HS-5 (cell line): ENCODE data around the gene CTCF.

Experiments used
- DNase-seq: peaks from one replicate; pipeline ENCODE4 v3.0.0-alpha.2; 2012; ENCODE audit warnings: low read depth

CTCF gene

DNA sequence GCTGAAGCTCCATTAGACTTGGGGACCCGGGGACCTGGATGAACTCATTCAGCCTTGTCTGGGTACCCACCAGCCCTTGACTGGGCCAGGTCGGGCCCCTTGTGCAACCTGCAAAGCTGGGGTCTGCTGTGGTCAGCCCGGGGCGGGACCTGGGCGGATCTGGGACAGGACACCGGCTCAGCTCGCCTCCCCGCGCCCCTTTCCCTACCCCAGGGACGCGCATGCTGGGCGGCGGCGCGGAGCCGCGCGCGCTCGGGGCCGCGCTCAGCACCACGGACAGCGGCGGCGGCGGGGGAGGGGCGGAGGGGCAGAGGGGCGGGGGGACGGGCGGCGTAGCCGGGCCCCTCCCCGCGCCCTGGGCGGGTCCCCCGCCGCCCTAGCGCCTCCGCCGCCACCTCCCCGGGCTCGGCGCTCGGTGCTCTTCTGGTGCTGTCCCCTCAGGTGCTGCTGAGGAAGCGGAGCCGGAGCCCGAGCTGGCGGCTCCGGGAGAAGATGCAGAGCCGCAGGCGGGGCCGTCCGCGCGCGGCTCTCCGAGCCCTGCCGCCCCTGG, 90.3 kb downstream of the CTCF start:
- no peak for DNase-seq

DNA sequence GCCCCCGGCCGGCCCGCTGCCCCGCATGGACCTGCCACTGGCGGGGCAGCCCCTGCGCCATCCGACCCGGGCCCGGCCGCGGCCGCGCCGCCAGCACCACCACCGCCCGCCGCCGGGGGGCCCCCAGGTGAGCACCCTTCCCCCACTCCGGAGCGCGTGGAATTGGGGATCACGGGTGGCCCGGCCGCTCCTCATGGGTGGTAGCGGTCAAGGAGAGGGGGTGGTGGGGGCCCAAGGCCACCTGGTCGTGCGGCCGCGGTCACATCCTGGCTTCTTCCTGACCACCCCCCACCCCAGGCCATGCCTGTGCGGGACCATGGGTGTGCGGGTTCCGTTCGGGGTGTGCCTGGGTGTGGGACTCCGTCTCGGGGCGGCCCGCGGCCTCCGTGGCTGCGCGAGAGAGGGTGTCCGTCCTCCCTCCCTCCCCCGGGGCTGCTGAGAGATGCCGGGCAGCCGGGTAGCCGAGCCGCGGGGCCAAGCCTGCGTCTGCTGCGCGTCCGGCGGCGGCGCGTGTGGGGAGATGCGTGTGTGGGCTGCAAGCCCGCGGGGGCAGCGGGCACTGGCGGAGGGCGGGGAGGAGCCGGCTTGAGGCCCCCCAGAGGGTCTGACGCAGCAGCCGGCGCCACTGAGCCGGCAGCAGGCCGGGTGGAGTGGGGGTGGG, 90.9 kb downstream of the CTCF start:
- DNase-seq: no peak

DNA sequence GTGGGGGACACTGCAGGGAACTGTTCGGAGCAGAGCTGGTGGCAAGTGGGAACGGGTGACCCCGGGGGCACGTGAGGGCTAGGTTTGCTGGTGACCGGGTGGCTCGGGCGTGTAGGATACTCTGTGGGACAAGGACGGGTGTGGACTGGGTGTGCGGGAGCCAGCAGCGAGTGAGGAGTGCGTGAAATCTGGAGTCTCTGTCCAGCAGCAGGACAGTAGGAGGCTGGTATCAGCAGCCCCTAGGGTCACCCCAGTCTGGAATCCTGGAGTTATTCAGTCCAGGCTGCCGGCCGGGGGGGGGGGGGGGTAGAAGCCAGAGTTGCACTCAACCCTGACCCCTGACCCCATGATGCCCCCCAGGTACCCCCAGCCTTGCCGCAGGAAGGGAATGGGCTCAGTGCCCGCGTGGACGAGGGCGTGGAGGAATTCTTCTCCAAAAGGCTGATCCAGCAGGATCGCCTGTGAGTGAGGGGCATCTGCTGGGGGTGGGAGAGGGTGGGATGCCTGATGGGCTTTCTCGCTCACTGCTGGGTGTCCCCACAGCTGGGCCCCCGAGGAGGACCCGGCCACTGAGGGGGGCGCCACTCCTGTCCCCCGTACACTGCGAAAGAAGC, 91.6 kb downstream of the CTCF start:
- no peak for DNase-seq

DNA sequence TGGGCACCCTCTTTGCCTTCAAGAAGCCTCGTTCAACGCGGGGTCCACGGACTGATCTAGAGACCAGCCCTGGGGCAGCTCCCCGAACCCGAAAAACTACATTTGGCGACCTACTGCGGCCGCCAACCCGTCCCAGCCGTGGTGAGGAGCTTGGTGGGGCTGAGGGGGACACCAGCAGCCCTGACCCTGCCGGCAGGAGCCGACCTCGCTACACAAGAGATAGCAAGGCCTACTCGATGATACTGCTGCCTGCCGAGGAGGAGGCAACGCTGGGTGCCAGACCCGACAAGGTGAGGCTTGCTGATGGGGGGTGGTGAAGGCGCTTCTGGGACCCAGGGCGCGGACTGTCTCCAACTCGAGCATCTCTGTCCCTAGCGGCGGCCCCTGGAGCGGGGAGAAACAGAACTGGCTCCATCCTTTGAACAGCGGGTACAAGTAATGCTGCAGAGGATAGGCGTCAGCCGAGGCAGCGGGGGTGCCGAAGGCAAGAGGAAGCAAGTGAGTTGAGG, 92.1 kb downstream of the CTCF start:
- DNase-seq: no peak

DNA sequence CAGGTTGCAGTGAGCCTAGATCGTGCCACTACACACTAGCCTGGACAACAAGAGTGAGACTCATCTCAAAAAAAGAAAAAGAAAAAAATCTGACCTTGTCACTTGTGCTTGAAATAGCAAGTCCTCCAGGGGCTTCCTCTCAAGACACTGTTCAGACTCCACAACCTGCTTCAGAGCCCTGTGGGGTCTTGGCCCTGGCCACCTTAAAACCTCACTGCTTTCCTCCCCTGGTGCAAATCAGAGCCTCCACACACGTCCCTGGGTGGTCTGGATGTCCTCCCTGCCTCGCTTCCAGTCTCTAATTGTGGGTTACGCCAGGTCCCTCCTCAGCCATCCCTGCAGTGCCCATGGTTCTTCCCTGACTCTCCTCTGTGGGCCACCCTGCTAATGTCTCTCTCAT, 93.0 kb downstream of the CTCF start:
- no peak for DNase-seq

DNA sequence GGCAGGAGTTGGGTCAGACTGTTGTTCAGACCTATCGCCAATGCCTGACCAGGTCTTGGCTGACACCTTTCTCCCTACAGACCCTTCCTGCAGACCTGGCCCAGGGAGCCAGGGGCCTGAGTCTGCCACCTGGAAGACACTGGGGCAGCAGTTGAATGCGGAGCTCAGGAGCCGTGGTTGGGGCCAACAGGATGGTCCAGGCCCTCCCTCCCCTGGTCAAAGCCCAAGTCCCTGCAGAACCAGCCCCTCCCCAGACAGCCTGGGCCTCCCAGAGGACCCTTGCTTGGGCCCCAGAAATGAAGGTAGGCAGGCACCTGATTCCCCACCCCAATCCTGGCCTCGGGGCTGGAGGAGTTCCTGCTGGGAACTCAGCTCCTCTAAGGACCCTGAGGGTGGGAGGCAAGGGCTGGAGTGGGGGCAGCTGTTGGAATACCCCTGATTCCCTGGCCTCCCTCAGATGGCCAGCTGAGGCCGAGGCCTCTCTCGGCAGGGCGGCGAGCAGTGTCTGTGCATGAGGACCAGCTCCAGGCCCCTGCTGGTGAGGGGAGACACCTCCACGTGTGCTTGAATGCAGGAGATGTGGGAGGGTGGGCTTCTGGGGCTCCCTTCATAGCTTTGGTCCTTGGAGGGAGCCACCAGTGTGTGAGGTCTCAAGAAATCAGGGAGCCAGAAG, 94.2 kb downstream of the CTCF start:
- no peak for DNase-seq

DNA sequence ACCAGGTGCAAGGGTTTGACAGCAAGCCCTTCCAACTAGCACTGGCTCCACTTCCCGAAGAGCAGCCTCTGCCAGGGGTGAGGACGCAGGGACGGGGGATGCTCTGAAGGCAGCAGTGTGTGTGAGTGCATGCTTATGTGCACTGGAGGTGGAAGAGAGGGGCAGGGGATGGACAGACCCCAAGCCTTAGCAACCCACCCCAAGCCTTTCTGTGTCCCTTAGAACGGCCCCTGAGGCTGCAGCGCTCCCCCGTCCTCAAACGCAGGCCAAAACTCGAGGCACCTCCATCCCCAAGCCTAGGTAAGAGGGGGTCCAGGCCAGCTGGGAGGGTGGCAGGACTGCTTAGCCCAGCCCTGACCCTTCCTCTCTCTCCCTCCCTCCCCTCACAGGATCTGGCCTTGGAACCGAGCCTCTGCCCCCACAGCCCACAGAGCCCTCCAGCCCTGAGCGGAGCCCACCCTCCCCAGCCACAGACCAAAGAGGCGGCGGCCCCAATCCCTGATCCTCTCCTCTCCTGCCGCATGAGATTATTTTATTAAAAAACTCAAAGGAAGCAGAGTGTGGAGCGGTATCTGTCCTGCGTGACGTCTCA, 94.8 kb downstream of the CTCF start:
- DNase-seq: no peak

DNA sequence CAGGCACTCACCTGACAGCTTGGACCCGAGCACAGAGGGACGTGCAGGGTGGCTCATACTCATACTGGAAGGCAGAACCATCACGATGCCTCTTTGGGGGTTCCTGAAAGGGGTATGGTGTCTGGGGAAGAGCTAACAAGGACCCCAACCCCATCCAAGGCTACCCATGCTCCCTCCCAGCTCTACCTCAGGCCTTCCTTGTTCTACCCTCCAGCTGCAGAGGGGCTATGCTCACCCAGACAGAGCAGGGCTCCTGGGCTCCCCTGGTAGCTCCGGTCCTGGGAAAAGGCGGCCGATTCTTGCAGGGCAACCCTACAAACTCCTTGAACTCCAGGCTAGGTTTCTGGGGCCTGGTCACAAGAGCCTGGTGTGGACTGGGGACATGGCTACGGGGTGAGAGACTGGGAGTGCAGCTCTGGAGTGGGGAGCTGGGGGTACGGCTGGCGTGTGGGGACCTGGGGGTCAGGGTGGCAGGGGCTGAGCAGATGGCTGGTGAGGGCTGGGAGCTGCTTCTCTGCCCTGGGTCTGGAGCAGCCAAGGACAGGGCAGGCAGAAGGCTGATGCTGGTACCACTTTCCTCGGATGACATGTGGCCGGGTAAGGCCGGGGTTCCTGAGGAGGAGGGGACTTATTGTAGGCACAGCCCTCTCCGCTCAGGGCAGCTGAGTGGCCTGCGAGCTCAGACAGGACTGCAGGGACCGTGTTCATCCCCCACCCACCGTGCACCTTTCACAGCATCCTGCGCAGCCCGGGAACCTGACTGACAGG, 95.6 kb downstream of the CTCF start:
- DNase-seq: no peak

DNA sequence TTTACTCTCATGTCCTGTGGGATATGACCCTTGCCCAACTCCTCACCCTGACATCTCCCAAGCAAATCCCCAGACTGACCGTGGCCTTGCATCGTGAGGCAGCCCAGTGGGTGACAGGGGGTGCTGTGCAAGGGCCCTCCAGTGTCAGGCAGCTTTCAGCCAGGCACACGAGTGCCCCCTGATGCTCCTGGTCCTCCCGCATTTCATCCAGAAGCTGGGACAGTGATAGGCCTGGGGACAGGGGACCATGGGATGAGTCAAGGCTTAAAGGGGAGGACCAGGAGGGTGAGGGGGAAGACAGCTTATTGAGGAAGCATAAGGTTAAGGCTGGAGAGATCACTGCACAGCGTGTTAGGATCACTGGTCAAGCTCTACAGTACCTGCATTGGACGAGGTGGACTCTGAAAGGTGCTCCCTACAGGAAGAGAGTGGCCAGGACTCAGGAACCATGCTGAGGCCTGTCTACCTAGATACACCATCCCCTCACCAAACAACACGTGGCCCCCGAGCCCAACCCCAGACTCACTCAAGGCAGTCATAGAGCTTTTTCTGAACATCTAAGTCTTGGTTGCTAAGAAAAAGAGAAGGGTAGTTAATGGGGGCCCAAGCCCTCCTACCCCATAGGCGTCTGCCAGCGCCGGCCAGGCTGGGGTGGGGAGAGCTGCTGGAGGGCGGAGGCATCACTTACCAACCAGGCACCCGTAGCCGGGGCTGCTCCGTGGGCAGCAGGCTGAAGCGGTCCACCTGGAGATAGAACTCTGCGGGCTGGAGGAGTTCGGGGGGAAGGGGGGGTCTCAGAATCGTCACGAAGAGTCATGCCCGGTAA, 96.7 kb downstream of the CTCF start:
- DNase-seq: no peak

DNA sequence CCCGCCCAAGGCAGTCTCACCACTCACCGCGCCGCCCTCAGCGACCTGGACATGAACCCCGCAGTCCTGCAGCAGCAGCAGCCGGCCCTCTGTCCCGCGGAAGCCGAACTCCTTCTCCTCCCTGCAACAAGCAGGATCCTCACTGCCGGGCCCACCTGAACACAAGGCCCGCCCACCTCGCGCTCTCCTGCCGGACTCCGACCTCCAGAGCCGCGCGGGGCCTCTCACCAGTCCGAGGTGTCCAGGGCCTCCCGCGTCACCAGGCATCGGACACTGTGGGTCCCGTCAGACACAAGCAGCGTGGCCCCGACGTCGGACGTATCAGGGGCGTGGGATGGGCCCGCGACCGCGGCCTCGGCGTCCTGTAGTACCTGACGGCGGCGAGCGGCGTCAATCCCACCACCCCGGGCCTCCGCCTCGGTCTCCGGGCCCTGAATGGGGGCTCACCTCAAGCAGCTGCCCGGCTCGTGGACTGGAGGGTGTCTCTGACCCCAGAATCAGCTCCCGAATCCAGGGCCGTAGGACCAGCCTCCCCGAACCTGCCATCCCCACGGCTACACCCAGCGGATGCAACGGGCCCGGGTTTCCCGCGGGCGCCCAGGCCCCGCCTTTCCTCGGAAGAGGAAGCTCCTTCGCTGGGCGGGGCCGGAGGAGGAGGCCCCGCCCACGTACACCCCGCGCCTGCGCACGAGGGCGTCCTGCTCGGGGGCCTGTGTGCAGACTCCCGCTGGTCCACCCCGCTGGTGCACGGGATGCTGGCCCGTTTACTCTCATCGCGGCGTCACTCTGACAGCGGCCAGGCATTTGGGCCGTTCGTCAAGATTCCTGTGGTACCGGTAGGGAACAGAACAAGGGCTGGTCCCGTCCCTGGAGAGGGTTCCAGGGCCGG, 97.6 kb downstream of the CTCF start, which contains the start of gene ACD:
Gene ACD (minus strand): TSS at position 586 of the 889 bp plus-strand sequence. CDS start 40 bp downstream, at position 546.
- DNase-seq: no peak

DNA sequence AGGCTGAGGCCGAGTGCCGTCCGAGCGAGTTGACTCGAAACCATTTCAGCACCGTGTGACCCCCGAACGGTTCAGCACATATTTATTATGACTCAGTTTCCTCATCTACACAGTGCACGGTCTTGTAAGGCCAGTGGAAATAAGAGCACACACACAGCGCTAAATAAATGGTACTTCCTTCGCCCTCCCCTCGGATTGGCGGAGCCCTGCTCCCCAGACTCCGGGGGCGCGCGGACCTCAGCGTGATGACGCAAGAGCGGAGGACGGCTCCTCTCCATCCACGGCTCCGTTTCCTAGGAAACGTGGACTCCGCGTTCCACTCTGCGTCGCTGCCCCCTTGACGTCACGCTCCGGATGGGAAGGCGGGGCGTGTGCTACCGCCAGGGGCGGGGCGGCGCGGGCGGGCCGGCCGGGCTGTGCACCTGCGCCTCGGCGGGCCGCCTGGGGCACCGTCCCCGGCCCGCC, 98.3 kb downstream of the CTCF start, which contains the start of gene PARD6A:
Gene PARD6A (plus strand): TSS at position 397 of the 465 bp plus-strand sequence. CDS start 79 bp downstream, outside the sequence.
- DNase-seq: peak; percentile 68

DNA sequence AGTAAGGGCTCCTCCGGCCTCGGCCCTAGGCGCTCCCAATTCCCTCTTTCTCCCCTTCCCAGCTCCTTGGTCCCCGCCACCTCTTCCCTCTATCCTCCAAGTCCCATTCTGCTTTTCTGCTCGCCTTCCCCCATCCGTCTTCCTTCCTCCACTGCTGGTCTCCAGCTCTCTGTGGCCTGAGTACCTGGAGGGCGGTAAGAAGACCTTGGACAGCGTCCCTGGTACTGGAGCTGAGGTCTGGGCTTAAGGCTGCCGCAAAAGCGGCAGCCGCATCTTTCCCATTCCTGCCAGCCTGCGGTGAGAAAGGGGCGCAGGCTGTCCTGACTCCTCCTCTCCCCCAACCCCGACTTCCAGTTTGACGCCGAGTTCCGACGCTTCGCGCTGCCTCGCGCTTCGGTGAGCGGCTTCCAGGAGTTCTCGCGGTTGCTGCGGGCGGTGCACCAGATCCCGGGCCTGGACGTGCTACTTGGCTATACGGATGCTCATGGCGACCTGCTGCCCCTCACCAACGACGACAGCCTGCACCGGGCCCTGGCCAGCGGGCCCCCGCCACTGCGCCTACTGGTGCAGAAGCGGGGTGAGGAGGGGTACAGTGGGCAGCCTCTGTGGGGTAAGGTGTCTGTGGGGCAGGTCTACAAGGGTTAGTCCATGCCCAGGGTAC, 98.9 kb downstream of the CTCF start:
- no peak for DNase-seq

DNA sequence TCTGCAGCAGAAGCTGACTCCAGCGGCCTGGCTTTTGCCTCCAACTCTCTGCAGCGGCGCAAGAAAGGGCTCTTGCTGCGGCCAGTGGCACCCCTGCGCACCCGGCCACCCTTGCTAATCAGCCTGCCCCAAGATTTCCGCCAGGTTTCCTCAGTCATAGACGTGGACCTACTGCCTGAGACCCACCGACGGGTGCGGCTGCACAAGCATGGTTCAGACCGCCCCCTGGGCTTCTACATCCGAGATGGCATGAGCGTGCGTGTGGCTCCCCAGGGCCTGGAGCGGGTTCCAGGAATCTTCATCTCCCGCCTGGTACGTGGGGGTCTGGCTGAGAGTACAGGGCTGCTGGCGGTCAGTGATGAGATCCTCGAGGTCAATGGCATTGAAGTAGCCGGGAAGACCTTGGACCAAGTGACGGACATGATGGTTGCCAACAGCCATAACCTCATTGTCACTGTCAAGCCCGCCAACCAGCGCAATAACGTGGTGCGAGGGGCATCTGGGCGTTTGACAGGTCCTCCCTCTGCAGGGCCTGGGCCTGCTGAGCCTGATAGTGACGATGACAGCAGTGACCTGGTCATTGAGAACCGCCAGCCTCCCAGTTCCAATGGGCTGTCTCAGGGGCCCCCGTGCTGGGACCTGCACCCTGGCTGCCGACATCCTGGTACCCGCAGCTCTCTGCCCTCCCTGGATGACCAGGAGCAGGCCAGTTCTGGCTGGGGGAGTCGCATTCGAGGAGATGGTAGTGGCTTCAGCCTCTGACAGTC, 99.7 kb downstream of the CTCF start:
- DNase-seq: no peak

DNA sequence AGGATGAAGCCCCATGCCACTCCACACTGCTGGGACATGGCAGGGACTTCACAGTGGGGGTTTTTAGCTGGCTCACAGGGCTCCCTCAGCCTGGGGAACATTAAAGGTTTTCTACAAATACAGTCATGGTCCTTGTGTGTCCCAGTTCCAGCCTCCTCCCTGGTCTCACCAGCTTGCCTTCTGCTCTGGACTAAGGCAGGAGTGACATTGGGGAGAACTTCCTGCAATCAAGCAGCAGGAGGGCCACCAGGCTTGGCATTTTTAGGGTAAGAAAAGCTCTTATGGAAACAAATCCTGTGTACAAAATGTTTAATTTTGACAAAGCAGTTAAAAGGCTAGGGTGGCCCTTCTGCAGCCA, 100.3 kb downstream of the CTCF start:
- DNase-seq: no peak

DNA sequence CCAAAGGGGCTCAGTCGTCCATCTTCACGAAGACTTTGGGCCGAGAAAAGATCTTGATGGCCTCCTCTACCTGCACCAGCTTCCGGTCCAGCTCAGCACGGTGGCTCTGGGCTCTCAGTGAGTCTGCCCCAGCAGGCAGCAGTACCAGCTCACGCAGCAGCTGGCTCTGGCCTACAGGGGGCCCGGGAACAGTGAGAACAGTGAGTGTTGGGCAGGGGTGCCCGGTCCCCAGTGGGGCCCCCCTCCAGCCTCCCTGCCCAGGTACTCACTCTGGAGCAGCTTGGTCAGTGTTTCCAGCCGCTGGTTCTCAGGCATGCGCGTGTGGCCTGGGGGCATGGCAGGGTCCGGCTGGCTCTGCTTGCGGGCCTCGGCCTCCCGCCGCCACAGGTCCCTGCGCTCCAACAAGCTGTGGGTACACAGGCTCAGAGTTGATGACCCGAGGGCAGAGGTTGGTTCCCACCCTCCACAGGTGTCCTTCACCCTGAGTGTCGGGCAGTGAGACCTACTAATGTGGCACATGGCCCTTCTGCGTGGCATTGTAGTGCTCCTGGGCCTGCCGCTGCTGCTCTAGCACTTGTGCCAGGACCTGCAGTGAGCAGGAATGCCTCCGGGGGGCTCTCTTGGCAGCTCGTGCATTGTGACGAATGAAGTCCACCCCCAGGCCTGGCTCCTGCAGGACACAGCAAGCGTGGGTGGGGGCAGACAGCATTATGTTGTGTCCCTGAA, 101.0 kb downstream of the CTCF start:
- DNase-seq: no peak

DNA sequence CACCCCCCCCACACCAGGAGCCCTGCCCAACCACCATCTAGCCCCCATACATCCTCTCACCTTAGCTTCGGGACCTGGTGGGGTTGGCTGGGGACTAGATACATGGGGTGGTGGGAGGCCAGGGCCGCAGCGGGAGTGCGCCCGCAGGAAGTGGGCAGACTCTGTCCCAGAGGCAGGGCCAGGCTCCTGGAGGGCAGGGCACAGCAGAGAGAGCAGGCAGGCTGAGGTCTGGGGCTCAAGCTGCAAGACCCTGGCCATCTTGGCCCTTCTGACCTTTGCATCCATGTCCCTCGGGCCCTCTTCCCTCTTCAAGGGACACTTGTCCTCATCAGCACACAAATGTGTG, 101.5 kb downstream of the CTCF start:
- DNase-seq: no peak

DNA sequence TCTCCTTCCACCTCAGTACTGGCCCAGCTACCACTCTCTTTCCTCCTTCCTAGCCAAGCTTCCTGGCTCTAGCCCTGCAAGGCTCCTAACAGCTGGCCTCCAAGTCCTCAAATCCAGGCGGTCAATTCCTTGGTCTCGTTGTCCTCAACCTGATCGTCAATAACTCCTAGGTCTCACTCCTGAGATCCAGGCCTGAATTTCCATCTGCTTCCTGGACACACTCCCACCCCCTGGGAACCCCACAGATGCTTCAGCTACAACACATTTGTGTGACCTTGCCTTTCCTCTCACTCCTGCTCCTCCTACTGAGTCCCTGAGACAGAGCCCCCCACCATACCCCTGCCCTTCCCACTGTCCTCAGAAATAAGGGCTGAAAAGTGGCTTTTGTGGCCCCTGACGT, 101.9 kb downstream of the CTCF start:
- no peak for DNase-seq

DNA sequence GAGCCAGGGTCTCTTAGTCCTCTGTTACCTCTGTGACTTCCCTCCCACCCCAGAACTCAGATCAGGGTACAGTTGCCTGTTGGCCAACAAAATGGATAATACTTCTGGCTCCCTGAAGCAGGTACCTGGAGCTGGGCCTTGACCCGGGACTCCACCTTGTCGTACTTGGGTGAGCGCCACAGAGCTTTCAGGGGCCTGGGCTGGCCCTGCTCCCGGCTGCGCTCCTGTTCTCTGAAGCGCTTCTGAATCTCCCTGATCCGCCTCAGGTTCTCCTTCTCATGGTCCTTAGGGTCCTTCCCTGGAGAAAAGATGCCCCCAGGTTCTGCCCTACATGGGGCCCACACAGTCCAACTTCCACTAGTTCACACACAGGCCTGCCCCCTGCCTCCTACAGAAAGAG, 102.5 kb downstream of the CTCF start:
- no peak for DNase-seq
